KG1 (cell line): ENCODE measurements around the gene CDH13.

ENCODE experiments used
- DNase-seq: peaks from one replicate; lab custom pipeline; 2025; lab: John Stamatoyannopoulos, UW

Gene CDH13

GRCh38 chr16:83245061-83245460 lies 618.3 kb downstream of the CDH13 start:
- no peak for DNase-seq

- DNase-seq, result no peak
Measured at GRCh38 chr16:83247767-83248372, 621.1 kb downstream of the CDH13 start.

- no peak for DNase-seq
Measured at GRCh38 chr16:83248735-83249463, 622.1 kb downstream of the CDH13 start.

- no peak for DNase-seq
Measured at GRCh38 chr16:83253521-83253920, 626.8 kb downstream of the CDH13 start.

GRCh38 chr16:83258366-83258928 lies 631.7 kb downstream of the CDH13 start:
- DNase-seq, result no peak

GRCh38 chr16:83266848-83267553 lies 640.2 kb downstream of the CDH13 start:
- no peak for DNase-seq

GRCh38 chr16:83268169-83268568 lies 641.4 kb downstream of the CDH13 start:
- no peak for DNase-seq

GRCh38 chr16:83269048-83269447 lies 642.3 kb downstream of the CDH13 start:
- DNase-seq, result no peak

- DNase-seq, result no peak
Measured at GRCh38 chr16:83269541-83269940, 642.8 kb downstream of the CDH13 start.

GRCh38 chr16:83270061-83270460 lies 643.3 kb downstream of the CDH13 start:
- no peak for DNase-seq

- DNase-seq, result no peak
Measured at GRCh38 chr16:83270640-83271039, 643.9 kb downstream of the CDH13 start.

- DNase-seq, result no peak
Measured at GRCh38 chr16:83271123-83271522, 644.4 kb downstream of the CDH13 start.

- no peak for DNase-seq
Measured at GRCh38 chr16:83271970-83272575, 645.3 kb downstream of the CDH13 start.

- DNase-seq, result no peak
Measured at GRCh38 chr16:83272843-83273242, 646.1 kb downstream of the CDH13 start.

GRCh38 chr16:83273504-83274173 lies 646.9 kb downstream of the CDH13 start:
- DNase-seq, result no peak

- DNase-seq, result no peak
Measured at GRCh38 chr16:83279251-83279650, 652.5 kb downstream of the CDH13 start.

- no peak for DNase-seq
Measured at GRCh38 chr16:83285921-83286320, 659.2 kb downstream of the CDH13 start.

- no peak for DNase-seq
Measured at GRCh38 chr16:83296505-83296904, 669.7 kb downstream of the CDH13 start.

GRCh38 chr16:83298541-83298940 lies 671.8 kb downstream of the CDH13 start:
- DNase-seq, result no peak

- DNase-seq, result no peak
Measured at GRCh38 chr16:83300326-83300725, 673.6 kb downstream of the CDH13 start.

- no peak for DNase-seq
Measured at GRCh38 chr16:83301971-83302370, 675.2 kb downstream of the CDH13 start.

- DNase-seq, result no peak
Measured at GRCh38 chr16:83302853-83303252, 676.1 kb downstream of the CDH13 start.
